Esophagus squamous epithelium (tissue), 4 donors: ENCODE results near the gene NEUROG3.

ENCODE experiments used
- CTCF ChIP-seq, 6 experiments: fragments of 450-650 bp in 4 of 6; fragments of 200-600 bp in 2 of 6; sonication (generic) in 2 of 6; IDR thresholded peaks; one replicate each; pipeline ENCODE4 v1.5.1; 2016 to 2019; ENCODE audit warnings: antibody characterized with exemption in 6 of 6, mild to moderate bottlenecking in 4 of 6, moderate library complexity in 4 of 6
- POLR2A ChIP-seq, 4 donors: fragments of 450-650 bp; IDR thresholded peaks; one replicate each; pipeline ENCODE4 v1.6.1; 2017; ENCODE audit warnings: antibody characterized with exemption in 4 of 4, mild to moderate bottlenecking in 4 of 4, moderate library complexity in 3 of 4

DNA sequence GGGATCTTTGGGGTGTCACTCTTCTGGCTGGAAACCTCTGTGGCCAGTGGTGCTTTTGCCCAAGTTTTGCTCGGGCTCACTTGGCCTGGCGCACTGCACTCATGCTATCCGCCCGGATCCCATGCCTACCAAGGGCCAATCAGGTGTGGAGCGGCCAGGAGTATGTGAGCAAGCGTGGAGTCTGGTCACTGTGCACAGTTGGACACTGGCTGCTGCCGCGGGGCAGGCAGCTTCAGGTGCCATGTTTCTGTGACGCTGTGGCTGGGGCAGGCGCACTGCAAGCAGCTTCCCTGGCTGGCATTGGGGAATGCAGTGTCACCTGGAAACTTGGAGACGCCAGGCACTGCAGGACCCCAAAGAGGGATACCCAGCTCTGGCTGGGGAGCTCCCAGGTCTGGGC is 45.3 kb downstream of the NEUROG3 start:
- no peak for TF ChIP-seq CTCF (IDR thresholded peaks at IDR 0.05)
- TF ChIP-seq POLR2A (IDR thresholded peaks at IDR 0.05) = no peak
